NCI-H1105 treated with DMSO at 0.1 percent for 48 hours (cell line): Measurements from ENCODE around the gene RECQL.
"Not testable (repeated sequence)": the region's sequence is repeated elsewhere in the genome, so short reads cannot be mapped to it uniquely, and the experiment has no call there.

ENCODE experiments used
- DNase-seq: peaks from one replicate; lab custom pipeline; 2025; lab: John Stamatoyannopoulos, UW

The RECQL gene

DNA sequence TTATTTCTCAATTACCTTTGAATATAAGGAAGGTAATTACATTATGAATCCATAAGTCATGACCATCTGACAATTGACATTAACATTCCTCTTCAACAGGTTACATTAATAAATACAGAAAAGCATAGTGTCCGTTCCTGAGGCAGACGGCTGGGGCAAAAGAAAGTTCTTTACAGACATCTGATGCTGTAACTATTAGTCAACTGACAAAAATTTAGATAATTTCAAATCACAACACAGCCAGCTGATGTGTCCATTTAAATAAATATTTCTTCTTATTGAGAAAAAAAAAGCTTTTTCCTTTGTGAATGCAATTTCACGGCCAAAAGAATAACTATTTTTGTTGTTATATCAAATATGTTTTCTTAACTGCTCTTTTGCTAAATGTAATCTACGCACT lies 73.2 kb downstream of the RECQL start:
- no peak for DNase-seq

DNA sequence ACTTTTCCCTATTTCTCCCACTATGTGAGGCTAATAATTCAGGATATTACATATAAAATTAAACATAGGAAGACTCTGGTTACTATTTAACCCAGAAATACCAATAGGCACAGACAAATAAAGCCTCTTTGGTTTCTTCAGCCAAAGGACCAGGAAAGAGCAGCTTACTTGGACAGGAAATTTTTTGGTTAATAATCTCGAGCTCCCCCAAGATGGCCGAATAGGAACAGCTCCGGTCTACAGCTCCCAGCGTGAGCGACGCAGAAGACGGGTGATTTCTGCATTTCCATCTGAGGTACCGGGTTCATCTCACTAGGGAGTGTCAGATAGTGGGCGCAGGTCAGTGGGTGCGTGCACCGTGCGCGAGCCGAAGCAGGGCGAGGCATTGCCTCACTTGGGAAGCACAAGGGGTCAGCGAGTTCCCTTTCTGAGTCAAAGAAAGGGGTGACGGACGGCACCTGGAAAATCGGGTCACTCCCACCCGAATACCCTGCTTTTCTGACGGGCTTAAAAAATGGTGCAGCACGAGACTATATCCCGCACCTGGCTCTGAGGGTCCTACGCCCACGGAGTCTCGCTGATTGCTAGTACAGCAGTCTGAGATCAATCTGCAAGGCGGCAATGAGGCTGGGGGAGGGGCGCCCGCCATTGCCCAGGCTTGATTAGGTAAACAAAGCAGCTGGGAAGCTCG lies 82.3 kb downstream of the RECQL start:
- not testable (repeated sequence) for DNase-seq
